Activated T-cell treated with anti-CD3 and anti-CD28 coated beads for 48 hours (primary cell): ENCODE measurements around the gene CLCA1.

Experiments used
- DNase-seq: peaks from one replicate; pipeline ENCODE4 v3.0.0-alpha.2; 2020; ENCODE audit warnings: low read depth

The CLCA1 gene, protein sequence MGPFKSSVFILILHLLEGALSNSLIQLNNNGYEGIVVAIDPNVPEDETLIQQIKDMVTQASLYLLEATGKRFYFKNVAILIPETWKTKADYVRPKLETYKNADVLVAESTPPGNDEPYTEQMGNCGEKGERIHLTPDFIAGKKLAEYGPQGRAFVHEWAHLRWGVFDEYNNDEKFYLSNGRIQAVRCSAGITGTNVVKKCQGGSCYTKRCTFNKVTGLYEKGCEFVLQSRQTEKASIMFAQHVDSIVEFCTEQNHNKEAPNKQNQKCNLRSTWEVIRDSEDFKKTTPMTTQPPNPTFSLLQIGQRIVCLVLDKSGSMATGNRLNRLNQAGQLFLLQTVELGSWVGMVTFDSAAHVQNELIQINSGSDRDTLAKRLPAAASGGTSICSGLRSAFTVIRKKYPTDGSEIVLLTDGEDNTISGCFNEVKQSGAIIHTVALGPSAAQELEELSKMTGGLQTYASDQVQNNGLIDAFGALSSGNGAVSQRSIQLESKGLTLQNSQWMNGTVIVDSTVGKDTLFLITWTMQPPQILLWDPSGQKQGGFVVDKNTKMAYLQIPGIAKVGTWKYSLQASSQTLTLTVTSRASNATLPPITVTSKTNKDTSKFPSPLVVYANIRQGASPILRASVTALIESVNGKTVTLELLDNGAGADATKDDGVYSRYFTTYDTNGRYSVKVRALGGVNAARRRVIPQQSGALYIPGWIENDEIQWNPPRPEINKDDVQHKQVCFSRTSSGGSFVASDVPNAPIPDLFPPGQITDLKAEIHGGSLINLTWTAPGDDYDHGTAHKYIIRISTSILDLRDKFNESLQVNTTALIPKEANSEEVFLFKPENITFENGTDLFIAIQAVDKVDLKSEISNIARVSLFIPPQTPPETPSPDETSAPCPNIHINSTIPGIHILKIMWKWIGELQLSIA

GRCh38 chr1:86468501-86468977 is at the start of gene CLCA1:
Gene CLCA1, plus strand, starts transcription at chr1:86468927. Its CDS starts 45 bp downstream, at chr1:86468972.
- no peak for DNase-seq

DNA sequence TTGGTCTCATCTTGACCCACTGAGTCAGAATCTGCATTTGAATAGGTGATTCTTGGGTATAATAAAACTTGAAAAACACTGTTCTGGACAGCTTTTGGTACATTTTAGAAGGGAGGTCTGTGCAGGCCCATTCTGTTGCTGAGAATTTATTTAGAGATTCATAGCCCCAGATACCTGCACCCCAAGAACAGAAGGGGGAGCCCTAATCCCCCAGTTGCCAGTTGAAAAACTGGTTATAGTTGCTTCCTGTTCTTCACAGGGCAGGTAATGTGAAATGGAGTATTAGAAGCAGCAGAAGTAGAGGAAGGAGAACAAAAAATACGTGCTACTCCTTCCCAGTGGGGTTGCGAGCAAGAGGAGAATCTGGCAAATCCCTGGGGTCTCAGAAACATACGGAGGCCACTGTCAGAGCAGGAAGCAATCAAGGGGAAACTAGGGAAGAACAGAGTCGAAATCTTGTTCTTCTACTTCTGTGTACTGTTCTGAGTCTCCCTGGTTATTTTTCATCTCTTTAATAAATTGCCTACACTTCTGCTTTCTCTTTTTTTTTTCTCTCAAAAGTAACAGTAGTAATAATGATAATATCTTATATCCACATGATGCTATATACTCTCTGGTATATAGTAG is 49.3 kb upstream of the CLCA1 start:
- peak; percentile 13 for DNase-seq

DNA sequence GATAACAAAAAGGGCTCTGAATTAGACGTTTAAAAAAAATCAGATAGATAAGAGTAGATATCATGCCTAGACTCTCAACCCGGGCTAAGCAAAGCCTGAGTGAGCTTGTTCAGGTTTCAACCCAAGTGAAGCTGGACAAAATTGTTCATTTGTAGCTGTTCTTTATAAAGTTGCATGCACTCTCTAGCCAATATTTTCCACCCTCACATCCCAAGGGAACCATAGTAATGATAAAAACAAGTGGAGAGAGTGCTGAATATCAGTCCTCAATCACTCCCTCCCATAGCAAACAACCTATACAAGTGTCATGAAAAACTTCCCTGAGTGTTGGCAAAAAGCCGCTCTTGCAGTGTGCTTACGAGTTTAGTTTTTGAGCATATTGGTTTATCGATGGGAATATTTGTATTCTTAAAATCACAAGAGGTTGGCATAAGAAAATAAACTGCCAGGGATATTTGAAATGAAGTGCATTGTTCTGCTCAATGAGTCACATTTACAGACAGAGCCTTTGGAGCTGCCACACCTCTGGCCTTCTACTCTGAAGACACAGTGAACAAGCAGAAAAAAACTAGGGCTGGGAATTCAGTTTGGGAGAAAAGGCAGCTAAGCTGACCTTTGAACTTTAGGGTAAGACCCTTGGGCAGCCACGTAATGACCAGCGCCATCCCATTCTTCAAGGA is 47.0 kb upstream of the CLCA1 start:
- no peak for DNase-seq

DNA sequence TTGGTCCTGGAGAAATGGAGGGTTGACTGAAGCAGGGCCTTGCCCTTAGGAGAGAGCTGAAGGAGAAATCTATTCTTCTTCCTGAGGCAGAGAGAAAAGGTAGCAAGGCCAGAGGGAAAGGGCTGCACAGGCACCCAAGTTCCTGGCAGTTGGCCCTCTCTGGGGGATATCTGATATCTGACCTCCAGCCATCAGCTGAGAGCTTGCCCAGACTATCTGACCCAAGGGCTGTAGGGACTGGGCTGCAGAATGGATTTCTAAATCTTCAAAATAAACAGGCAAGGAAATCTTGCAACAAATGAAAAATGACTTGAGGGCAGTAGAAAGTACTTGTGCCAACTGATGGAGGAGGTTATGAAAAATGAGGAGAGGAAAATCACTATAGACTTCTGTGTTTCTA is 45.3 kb upstream of the CLCA1 start:
- no peak for DNase-seq

GRCh38 chr1:86423873-86424272 is 44.9 kb upstream of the CLCA1 start, which contains the start of gene CLCA2:
Gene CLCA2, plus strand, starts transcription at chr1:86424171. Its CDS starts 77 bp downstream, at chr1:86424248.
- no peak for DNase-seq

- DNase-seq: no peak
Measured at GRCh38 chr1:86429122-86429725, 39.5 kb upstream of the CLCA1 start.

- DNase-seq: no peak
Measured at GRCh38 chr1:86429835-86430234, 38.9 kb upstream of the CLCA1 start.

GRCh38 chr1:86430376-86430775 is 38.4 kb upstream of the CLCA1 start:
- DNase-seq: no peak

DNA sequence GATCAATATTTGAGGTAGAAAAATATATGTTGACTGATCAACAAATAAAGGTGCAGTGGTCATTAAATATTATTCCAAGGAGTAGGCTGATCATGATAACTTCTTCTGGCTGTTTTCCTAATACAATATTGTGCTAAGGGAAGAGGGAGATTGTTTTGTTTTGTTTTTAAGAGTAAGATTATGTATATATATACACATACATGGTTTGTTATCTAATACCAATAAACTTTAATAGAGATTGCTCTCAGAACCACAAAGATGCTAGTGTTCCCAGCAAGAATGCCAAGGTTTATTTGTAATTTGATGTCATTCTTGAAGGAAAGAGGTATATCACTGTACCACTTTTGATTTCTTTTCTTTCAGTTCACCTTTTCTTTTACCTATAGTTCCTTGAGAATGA is 34.7 kb upstream of the CLCA1 start:
- no peak for DNase-seq

DNA sequence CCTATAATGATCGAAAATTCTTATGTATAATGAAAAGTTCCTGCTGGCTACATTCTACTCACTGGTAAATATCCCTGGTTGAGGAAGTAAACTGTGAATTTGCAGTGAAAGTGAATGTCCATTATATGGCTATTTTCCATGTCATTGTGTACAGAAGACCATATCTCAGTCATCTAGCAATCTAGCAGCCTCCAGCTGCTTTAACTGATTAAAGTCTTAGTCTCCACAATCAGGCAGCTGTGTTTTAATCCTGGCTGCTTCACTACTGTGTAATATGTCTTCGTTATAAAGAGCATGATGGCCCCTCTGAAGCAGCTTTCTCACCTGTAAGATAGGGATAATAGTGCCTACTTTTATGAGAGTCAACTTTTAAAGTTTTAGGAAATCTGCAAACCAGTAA is 33.4 kb upstream of the CLCA1 start:
- no peak for DNase-seq

DNA sequence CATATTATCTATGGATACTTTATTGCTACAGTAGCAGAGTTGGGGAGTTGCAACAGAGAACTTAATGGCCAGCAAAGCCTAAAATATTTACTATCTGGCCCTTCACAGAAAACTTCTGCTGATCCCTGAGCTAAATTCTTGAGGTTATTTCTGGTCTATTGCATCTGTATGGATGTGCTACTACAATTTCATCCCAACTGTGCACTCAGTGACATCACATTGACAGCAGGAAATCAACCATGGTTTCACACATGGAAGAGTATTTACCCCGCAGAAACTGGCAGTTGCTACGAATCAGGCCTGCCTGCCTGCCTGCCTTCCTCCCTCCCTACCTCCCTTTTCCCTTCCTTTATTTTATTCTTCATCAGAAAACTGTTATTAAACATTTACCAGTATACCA is 32.7 kb upstream of the CLCA1 start:
- DNase-seq: no peak

- DNase-seq: no peak
Measured at GRCh38 chr1:86441581-86441980, 27.1 kb upstream of the CLCA1 start.

- no peak for DNase-seq
Measured at GRCh38 chr1:86441997-86442396, 26.7 kb upstream of the CLCA1 start.

GRCh38 chr1:86445919-86446318 is 22.8 kb upstream of the CLCA1 start:
- no peak for DNase-seq

- DNase-seq: no peak
Measured at GRCh38 chr1:86447198-86447790, 21.4 kb upstream of the CLCA1 start.

- DNase-seq: no peak
Measured at GRCh38 chr1:86448670-86449069, 20.1 kb upstream of the CLCA1 start.

- DNase-seq: no peak
Measured at GRCh38 chr1:86449103-86449502, 19.6 kb upstream of the CLCA1 start.

- no peak for DNase-seq
Measured at GRCh38 chr1:86450847-86451246, 17.9 kb upstream of the CLCA1 start.

DNA sequence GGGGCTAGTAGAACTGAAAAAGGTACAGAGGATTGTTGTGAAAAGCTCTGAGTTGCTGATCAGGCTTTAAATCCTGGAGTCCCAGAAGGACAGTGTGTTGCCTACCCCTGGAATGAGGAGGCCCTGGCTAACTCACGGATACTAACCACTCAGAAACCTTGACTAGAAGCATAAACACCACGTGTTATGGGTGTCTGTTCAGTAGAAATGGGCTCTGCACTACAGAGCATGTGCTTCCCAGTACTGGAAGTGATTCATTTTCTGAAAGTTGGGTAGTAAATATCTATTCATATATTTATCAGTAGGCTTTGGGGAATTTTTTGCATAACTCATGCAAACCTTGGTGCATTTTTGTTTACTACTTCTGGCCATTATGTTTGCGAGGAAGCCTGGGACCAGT is 15.1 kb upstream of the CLCA1 start:
- DNase-seq: no peak

- DNase-seq: no peak
Measured at GRCh38 chr1:86455073-86455472, 13.7 kb upstream of the CLCA1 start.

GRCh38 chr1:86460998-86461397 is 7.7 kb upstream of the CLCA1 start:
- DNase-seq: no peak
